ENCODE results near the gene DNAJC7.

DNAJC7 gene

DNA sequence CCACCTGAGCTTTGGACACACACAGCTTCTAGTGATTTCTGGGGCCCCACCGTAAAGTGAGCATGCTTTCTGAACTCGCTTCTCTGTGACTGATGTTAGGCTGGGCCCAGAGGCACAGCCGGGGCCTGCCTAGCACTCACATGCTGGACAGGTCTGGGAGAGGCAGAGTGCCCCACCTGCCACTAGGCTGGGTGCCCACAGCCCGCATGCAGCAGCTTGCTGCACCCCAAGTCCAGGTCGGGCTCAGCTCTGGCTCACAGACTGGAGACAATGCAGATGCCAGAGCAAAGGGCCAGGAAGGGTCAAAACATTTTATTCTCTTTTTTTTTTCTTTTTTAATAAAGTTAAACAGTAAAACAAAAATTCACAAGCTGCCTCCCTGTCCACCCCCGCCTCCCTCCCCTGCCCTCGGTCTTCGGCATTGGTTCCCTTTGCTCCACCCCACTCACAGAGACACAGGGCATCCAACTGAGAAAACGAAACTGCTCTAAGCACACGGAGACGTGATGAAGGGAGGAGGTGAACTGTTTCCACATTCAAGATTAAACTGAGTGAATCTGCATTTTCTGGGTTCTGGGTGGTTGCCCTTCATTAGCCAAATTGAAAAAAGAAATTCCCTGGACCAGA lies 41.0 kb downstream of the DNAJC7 start:
- in situ Hi-C loops (cut with MboI; ENCODE audit: low sequenced_read_pairs): no loop called here

- in situ Hi-C loops (cut with MboI; ENCODE audit: low sequenced_read_pairs): no loop called here
Measured at GRCh38 chr17:41975099-41976083, 41.8 kb downstream of the DNAJC7 start.

DNA sequence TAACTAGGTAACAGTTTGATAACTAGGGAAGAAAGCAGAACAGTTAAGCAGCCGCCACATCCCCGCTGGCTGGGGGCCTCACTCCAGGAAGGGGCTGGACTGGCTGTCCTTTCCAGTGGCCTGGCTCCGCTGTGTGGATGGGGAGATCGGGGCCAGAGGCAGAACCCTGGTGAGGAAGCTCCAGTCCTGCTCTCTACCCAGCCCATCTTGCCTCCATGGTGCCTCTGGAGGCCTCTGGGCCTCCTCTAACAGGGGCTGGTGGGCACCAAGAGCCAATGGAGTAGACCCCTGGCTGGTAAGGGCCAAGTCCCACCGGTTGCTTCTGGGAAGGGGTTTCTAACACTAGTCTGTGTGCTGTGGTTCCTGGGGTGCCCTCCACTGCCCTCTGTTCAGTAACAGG lies 42.6 kb downstream of the DNAJC7 start:
- in situ Hi-C loops (cut with MboI; ENCODE audit: low sequenced_read_pairs): no loop called here

GRCh38 chr17:41974031-41974430 lies 43.2 kb downstream of the DNAJC7 start:
- in situ Hi-C loops (cut with MboI; ENCODE audit: low sequenced_read_pairs): no loop called here

DNA sequence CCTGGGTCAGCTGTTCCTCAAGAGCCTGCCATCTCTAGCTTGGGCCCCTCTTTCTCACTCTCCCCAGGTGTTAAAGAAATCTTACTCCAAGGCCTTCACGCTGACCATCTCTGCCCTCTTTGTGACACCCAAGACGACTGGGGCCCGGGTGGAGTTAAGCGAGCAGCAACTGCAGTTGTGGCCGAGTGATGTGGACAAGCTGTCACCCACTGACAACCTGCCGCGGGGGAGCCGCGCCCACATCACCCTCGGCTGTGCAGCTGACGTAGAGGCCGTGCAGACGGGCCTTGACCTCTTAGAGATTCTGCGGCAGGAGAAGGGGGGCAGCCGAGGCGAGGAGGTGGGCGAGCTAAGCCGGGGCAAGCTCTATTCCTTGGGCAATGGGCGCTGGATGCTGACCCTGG lies 43.8 kb downstream of the DNAJC7 start:
- in situ Hi-C loops (cut with MboI; ENCODE audit: low sequenced_read_pairs): no loop called here

GRCh38 chr17:41972571-41973407 lies 44.5 kb downstream of the DNAJC7 start:
- in situ Hi-C loops (cut with MboI; ENCODE audit: low sequenced_read_pairs): no loop called here

DNA sequence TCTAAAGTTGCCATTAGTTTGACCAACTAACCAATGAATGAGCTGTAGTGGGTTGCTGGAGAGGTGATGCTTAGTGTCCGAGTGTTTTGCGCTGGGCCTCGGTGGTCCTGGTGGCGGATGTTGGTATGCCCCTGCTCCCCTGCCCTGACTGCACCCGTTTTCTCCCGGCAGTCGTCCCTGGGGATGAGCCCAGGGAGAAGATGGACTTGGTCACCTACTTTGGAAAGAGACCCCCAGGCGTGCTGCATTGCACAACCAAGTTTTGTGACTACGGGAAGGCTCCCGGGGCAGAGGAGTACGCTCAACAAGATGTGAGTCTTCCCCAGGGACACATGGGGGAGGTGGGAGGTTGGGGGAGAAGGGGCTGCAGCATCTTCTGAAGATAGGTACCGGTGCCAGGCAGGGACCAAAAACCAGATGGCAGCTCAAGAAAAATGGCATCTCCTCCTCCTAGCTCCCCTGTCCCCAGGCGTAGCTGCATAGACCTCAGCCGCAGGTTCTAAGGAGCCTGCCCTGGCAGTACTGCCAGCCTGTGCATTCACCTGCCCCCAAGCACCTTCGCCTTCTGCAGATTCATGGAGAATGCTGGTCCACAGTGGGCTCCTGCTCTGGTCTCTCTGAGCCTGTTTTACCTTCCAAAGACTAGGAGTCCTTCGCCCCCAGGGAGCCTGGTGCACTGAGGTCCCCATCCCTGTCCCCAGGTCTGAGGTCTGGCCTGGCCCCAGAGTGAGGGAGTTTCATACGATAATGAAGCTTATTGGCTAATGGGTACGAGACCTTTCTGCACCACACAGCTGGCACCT lies 45.3 kb downstream of the DNAJC7 start:
- in situ Hi-C loops (cut with MboI; ENCODE audit: low sequenced_read_pairs): no loop called here

DNA sequence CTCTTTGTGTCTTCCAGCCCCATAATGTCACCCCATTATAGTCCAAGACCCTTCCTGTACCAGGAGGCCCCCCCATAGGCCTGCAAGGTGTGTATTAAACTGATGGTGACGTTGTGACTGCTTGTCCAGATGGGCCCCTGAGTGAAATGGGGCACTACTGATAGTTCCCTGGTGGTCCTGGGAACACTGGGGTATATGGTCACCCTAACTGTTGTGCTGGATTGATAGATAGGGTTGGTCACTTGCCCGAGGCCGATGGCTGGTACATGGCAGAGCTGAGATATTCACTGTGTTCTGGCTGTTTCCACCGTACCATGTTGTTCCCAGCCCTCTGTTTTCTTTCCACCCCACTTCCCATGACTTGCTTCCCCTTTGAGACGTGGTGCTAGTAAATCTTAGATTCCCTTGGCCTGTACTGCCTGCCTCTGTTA lies 46.3 kb downstream of the DNAJC7 start:
- in situ Hi-C loops (cut with MboI; ENCODE audit: low sequenced_read_pairs): no loop called here

- in situ Hi-C loops (cut with MboI; ENCODE audit: low sequenced_read_pairs): loop anchor here (10.0 kb wide), 2 partner anchors 436 to 556 kb away; no protein-coding TSS in a partner anchor
Measured at GRCh38 chr17:41968676-41969075, 48.6 kb downstream of the DNAJC7 start.

DNA sequence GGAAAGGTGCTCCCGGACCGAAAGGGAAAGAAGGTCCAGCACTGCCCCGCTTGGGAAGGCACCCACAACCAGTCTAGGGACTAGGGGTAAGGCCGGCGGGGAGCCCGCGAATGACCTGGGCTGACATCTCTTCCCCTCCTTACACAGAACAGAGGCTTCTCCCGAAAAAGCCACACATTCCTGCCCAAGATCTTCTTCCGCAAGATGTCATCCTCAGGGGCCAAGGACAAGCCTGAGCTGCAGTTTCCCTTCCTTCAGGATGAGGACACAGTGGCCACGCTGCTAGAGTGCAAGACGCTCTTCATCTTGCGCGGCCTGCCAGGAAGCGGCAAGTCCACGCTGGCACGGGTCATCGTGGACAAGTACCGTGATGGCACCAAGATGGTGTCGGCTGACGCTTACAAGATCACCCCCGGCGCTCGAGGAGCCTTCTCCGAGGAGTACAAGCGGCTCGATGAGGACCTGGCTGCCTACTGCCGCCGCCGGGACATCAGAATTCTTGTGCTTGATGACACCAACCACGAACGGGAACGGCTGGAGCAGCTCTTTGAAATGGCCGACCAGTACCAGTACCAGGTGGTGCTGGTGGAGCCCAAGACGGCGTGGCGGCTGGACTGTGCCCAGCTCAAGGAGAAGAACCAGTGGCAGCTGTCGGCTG lies 49.2 kb downstream of the DNAJC7 start:
- in situ Hi-C loops (cut with MboI; ENCODE audit: low sequenced_read_pairs): loop anchor here (10.0 kb wide), 2 partner anchors 437 to 557 kb away; no protein-coding TSS in a partner anchor

DNA sequence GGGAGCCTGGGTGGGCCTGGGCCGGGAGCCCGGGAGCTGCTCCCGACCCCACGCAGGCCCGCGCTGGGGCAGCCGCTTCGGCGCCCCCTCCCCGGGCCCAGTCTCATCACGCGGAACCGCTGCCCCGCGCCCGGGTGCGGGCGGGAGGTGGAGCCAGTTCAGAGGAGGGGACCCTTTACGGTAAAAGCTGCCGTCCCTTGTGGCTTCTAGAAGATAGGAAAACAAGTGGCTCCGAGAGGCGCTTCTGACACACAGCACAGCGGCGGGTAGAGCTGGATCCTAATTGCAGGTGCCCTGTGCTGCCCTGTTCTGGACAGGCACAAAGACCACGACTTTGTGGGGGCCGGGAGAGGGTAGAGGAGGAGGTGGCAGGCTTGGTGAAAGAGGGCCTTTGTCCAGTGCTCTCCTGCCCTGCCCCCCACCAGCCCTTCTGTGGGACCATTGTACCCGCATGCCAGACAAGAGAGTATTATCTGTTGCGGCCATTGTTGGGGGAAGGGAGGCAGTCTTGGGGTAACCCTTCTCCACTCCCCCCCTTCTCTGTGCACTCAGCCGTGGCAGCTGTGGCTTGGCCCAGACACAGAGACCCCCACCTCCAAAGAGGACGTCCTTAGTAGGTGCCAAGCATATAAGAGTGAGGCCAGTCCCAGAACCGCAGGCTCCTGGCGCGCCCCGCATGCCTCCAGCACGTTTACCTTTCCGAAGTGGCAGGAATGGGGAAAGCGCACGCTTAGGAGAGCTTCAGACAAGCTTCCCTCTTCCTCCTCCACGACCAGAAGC lies 49.9 kb downstream of the DNAJC7 start:
- in situ Hi-C loops (cut with MboI; ENCODE audit: low sequenced_read_pairs): loop anchor here (10.0 kb wide), 2 partner anchors 437 to 557 kb away; no protein-coding TSS in a partner anchor

DNA sequence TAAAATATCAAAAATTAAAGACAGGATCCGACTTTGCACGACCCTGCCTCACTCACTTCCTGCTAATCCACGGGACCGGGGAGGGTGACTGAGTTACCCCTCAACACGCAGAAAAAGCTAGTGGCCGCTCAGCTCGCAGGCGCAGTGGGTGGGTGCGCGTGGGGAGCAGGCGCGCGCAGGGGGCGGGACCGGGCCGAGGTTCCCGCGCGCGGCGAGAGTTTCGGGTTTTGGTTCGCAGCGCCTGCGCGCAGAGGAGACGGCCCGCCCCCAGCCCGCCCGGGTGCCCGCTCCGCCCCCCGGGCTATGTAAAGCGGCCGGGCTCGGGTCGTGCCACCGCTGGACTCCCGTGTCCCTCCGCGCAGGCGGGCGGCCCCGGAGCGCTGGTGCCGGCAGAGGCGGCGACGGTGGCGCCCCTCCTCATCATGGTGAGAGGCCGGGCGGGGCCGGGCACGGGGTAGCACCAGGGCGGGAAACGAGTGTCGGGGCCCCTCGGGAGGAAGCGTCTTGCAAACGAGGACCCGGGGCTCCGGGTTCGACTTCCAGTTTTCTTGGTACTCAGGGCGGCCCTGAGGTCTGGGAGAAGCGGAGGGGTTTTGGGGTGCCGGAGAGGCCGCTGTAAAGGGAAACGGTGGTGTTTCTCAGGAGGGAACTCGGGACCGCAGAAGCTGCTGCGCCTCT lies 50.6 kb downstream of the DNAJC7 start, which contains the start of gene CNP:
TSS of gene CNP (plus strand) at position 333 of the 678 bp plus-strand sequence. CDS start at position 423, 90 bp downstream.
- in situ Hi-C loops (cut with MboI; ENCODE audit: low sequenced_read_pairs): loop anchor here (10.0 kb wide), 2 partner anchors 438 to 558 kb away; no protein-coding TSS in a partner anchor

DNA sequence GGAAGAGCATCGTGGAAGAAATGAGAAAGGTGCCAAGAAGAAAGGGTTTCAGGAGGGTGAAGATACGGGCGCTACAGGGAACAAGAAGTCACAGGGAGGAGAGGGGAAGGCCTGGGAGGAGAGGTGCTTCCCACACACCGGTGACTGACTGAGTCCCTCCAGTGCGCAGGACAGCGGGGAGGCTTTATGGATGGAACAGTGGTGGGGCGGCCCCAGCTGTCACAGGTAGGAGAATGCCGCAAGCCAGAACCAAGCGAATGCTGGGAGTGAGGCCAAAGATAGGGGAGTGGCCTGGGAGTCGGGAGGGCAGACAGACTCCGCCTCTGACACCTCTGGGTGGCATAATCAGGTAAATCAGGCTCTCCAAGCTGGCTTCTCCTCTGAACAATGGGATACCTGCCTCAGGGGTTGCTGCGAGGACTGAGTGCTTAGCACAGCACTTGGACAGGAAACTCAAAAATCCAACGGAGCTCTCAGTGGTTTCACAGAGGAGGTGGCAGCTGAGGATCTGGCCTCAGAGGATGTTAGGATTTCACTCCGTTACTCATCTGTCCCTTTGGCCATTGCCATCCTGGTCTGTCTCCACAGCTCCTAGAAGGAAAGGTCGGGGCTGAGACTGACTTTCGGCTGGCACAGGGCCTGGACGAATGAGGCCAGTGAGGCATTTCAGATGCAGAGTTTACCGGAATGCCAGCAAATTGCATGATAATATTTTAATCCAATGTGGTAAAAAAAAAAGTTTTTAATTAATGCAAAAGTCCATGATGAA lies 51.4 kb downstream of the DNAJC7 start:
- in situ Hi-C loops (cut with MboI; ENCODE audit: low sequenced_read_pairs): loop anchor here (10.0 kb wide), 2 partner anchors 439 to 559 kb away; no protein-coding TSS in a partner anchor

- in situ Hi-C loops (cut with MboI; ENCODE audit: low sequenced_read_pairs): loop anchor here (5.0 to 10.0 kb wide), 3 partner anchors 149 to 562 kb away; partner anchors contain the start of gene DHX58
Measured at GRCh38 chr17:41962768-41963434, 54.3 kb downstream of the DNAJC7 start.

- in situ Hi-C loops (cut with MboI; ENCODE audit: low sequenced_read_pairs): loop anchor here (5.0 to 10.0 kb wide), 3 partner anchors 150 to 563 kb away; partner anchors contain the start of gene DHX58
Measured at GRCh38 chr17:41962111-41962510, 55.1 kb downstream of the DNAJC7 start.

DNA sequence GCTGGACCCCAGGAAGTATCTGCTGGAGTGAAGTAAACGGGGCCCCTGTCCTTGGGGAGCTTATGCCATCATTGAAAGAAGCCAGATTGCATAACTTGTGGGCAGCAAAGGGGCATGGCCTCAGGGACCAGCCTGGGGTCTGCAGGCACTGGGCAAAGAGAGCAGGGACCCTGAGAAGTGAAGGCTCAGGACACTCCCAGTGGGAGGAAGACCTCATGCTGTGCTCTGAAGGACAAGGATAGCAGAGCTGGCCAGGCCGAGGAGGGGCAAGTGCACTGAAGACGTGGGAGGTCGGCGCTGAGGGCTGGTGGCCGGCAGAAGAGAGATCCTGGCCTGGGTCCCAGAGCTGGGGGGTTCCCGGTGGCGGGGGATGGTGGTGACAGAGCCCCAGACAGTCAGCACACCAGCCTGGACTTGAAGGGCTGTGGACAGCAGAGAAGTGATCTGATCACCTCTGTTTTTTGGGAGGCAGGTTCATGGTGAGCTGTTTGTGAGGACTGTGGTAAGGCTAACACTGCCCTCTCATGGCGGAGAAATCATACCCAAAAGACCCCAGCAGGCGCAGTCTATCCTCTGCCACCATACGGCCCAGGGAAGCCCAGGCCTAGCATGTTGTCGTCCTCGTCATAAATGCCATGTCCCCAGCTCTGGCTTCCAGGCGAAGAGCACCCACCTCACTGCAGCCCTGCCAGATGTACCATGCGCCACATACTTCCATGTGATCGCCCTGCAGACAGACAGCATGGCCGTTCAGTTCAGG lies 57.7 kb downstream of the DNAJC7 start:
- in situ Hi-C loops (cut with MboI; ENCODE audit: low sequenced_read_pairs): loop anchor here (5.0 to 10.0 kb wide), 3 partner anchors 153 to 565 kb away; partner anchors contain the start of gene DHX58

Measured in HL-60/S4 (cell line).